Left renal cortex interstitium (tissue), 4 donors: ENCODE data around the gene TFDP3. TPM values are rescaled to one million over a fixed set of nuclear protein-coding genes. Genes with fewer than 3 reads are reported as not detected.
A peak's percentile ranks its signal among the peaks of the same experiment; 100 is the strongest.

ENCODE experiments used
- DNase-seq, 4 donors: peaks; one replicate each; pipeline ENCODE4 v3.0.0-alpha.2; 2013; ENCODE audit warnings: low read depth in 4 of 4, low spot score in 2 of 4, missing footprints in 1 of 4
- polyA plus RNA-seq, 4 donors: library from polyadenylated mRNA; unstranded; fragments of 120-200 nt; gene quantifications; one replicate each; pipeline ENCODE4 v1.2.1, GENCODE V29; 2013; ENCODE audit not compliant: insufficient read length in 4 of 4

Gene TFDP3, protein sequence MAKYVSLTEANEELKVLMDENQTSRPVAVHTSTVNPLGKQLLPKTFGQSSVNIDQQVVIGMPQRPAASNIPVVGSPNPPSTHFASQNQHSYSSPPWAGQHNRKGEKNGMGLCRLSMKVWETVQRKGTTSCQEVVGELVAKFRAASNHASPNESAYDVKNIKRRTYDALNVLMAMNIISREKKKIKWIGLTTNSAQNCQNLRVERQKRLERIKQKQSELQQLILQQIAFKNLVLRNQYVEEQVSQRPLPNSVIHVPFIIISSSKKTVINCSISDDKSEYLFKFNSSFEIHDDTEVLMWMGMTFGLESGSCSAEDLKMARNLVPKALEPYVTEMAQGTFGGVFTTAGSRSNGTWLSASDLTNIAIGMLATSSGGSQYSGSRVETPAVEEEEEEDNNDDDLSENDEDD
- polyA plus RNA-seq: not detected

DNA sequence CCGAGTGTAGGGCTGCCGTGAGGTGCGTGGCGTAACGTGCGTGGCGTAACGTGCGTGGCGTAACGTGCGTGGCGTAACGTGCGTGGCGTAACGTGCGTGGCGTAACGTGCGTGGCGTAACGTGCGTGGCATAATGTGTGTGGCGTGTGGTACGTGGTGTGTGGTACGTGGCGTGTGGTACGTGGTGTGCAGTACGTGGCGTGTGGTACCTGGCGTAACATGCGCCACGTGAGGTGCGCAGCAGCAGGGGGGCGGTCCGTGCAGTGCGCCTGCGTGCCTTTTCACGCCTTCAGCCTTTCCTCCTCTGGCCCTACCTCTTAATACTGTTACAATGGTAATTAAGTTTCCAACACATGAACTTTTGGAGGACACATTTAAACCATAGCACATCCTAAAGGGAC lies at the start of gene TFDP3:
TSS of gene TFDP3 (minus strand) at position 26 of the 400 bp plus-strand sequence. CDS start 95 bp downstream, outside the sequence.
- DNase-seq: no peak

DNA sequence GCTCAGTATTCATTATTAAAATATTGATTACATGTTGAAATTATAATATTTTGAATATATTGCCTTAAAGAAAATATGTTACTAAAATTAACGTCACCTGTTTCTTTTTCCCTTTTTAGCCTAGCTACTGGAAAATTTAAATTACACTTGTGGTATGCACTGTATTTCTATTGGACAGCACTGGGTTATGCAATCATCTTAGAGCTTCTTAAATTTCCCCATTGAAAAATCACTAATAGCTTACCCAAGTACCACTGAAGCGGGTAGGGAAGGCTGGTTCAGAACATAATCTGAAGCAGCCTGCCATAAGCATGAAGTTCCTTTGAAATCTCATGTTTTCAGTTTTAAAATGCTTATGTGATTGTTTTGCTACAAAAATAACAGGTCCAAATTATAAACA lies 49.5 kb upstream of the TFDP3 start:
- no peak for DNase-seq

DNA sequence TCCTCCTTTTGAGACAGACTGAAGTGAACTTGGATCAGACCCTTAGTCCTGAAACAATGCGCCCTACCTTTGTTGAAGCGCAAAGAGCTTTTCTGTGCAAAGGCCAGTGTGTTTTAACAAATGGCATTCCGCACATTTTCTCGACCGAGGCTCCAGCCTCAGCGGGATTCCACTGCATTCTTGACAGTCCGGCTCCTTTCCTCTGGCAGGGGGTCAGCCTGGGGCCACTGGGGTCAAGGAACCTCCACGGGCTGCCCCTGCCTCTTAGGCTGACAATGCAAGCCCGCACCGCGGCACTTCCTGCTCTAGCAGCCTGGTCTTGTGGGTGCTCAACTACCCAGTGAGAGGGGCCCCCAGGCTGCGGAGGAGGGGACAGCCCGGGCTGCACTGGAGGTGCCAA lies 47.2 kb upstream of the TFDP3 start:
- DNase-seq: peak in 2 of 4 donors; percentile 8 to 13

DNA sequence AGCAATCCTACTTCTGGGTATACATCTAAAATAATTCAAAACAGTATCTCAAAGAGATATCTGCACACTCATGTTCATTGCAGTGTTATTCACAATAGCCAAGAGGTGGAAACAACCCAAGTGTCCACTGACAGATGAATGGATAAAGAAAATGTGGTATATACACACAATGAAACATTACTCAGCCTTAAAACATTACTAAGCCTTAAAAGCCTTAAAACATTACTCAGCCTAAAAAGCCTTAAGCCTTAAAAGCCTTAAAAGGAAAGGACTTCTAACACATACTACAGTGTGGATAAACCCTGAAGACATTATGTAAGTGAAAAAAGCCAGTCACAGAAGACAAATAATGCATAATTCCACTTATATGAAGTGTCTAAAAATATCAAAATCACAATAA lies 40.3 kb upstream of the TFDP3 start:
- DNase-seq: no peak

DNA sequence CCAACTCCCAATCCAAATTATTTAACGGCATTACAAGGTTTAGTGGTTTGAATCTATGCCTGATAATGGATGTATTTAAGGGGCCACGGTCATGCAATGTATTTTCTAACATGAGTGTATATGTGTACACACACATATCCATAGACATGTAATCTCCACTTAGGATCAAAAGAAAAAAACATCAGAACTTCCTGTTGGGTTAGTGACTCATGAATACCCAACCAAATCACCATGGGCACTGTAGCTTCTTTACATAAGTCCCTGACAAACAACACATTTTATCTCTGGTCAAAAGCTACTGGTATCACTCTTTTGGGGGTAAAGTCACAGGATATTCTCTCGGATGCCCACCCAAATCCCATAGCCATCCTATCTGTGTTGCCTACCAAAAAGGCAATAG lies 36.5 kb upstream of the TFDP3 start:
- DNase-seq: no peak

DNA sequence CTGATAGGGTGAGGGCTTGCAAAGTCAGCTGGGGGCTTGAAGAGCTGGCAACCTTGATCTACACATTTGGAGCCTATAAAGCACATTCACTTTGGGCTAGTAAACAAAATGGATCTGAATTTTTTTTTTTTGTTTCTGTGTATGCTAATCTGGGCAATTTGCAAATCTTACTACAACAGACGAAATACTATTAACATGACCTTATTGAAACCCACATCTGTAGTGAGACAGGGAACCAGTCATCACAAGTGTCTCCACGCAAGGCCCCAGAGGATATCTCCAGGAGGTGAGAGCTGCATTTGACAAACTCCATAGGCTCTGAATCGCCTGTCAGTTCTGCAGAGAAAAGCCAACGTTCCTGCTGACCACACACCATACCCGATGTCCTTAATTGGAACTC lies 33.0 kb upstream of the TFDP3 start:
- DNase-seq: no peak

DNA sequence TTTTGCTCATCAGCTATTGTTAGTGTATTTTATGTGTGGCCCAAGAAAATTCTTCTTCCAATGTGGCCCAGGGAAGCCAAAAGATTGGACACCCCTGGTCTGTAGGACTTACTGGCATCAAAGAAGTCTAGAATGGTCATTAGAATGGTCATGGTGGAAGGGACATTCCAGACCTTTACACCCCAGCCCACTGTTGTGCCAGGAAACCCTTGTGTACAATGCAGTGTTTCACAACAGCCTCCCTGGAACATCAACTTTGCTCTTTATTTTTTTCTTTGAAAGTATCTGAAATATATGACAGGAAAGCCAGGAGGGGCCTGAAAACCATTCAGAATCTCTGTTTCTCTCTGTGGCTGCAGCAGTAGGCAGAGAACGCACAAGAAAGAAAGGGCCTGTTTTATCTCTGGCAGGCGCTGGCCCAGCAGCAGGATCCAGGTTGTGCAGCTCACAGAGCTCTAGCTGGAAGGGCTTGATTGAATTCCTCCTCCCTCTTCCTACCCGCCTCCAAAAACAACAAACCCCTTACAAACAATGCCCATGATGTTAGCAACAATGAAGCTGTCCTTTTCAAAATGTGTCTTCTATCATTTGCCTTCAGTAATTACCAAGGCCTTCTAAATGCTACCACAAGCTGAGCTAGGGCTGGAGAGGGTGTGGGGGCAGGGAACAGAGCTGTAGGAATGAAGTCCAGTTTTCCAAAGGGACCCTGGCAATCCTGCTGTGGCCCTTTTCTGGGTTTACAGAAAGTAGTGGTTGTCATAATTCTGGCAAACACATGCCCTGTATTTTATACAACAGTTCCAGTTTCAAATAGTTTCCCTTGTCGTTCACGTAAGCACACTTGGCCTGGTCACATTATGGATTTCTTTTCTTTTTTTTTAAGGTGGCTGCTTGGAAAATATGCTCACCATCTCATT lies 32.3 kb upstream of the TFDP3 start:
- no peak for DNase-seq

DNA sequence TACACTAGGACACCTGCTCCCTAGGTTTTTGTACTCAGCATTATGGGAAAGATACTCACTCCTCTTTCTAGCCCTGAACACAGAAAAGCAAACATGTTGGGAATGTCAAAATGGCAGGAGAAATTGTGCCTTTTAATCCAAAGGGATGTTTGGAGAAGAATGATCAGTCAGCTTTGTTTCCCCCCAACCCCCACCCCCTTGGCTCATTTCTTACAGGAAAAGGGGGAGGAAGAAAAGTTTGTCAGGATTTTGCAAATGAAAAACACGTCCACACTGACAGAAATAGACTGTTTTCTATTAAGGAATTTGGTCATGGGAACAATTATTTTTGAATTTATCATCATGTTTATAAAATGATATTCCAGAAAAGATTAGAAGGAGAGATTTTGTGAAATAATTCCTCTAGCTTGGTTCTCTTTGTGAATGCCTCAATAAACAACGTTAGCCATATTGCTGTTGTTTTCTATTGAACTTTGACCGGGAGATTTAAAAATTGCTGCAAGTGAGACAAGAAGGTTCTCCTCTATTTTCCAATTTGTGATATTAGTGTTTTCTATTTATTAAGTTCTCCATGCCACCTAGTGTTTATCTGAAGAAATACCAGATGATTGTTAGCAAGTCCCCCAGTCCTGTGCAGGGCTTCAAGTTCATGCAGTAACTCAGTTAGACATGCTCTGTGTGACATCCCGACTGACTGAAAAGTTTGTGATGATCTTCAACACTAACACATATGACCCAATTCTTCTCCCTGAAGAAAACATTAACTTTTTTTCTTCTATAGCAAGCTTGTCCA lies 31.3 kb upstream of the TFDP3 start:
- no peak for DNase-seq

DNA sequence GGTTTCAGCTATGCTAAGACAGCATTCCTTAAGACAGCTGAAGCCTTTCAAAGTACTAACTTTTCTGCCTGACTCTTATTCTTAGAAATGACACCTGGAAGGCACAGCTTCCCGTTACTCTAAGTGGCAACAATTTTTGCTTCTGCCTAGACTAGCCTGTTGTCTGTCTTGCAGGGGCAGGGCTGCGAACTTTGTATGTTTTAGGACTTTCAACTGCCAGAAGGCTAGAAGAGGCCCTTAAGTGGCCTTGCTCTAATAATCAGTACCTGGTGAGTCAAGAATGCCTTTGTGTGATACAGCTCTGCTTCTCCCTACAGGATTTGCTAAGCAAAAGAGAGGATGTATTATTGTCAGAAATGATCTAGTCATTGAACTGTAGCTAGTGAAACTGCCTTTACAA lies 30.0 kb upstream of the TFDP3 start:
- DNase-seq: no peak

DNA sequence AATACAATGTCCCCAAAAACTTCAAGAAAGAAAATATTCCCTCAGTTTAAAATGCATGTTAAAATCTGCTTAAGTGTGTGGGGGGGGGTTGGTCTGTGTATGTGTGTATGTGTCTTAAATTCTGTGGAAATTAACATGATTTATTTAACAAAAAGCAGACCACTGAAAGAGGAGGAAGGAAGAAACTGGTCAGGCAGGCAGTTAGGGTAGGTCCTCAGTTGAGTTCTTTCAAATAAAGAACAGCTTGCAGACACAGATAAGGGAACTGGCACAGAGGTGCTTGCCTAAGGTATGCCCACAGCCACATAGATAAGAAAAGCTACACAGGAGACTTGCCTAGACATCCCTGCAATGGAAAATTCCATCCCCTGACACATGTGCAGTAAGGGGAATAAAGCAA lies 28.8 kb upstream of the TFDP3 start:
- DNase-seq: no peak

DNA sequence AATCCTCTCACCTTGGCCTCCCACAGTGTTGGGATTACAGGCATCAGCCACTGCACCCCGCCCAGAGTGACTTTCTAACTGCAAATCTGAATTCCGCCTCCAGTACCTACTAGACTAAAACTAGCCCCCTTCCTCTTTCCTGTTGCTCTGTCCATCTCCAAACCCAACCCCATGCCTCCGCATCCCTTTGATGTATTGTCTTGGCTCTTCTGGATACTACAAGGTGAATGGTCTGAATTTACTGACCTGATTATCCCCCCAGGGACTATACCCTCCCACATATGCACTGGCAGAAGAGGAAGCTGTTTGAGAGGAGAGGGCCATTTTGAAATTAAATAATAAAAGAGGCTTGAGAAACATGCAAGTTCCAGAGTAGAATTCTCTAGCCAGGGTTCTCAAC lies 17.7 kb upstream of the TFDP3 start:
- no peak for DNase-seq

DNA sequence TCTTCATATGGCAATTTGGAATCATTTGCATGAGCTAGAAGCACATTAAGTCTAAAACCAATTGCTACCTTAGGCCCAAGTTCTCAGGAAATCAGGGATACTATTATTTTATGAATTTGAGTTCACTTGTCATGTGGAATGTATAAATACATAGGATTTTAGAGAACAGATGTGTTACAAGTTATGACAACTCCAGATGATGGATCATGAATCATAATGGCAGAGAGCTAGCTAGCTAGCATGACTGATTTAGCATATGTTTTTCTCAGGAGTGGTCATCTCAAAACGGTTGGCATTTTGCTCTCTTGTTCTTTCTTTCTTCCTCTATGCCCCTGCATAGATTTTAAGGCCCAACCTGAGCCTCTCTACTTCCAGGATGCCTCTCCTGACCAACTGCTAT lies 14.2 kb upstream of the TFDP3 start:
- DNase-seq: no peak

DNA sequence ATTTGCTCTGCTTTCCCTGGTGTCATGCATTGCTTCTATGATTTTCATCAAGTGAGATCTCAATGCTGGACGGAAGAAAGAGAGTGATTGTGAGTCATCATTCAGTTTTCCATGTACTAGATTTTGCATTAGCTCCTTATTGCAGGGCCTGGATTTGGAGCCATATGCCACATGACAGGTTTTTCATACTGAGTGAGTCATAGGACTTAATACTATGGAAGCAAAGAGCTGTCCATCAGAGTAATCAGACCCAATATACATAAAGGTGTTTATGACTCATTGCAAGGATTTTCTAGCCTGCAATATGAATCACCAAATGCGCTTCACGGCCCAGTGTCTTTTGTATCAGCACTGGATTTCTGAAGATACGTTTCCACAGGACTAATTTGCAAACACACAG lies 11.2 kb upstream of the TFDP3 start:
- no peak for DNase-seq

DNA sequence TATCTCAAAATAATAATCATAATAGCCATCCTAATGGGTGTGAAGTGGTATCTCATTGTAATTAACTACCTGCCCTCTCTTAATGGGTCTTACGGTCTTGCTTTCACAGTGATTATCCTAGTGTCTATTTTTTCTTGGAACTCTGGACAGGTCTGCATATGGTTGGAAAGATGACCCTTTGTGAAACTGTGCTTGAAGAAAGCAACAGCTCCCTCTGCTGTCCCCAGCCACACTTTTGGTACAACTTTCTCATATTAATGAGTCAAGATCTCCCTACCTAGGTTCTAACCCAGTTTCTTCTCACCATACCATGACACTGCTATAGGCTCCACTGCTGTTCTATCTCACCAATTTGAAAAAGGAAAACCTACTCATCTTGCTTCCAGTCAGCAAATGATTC lies 2.4 kb downstream of the TFDP3 start:
- no peak for DNase-seq

DNA sequence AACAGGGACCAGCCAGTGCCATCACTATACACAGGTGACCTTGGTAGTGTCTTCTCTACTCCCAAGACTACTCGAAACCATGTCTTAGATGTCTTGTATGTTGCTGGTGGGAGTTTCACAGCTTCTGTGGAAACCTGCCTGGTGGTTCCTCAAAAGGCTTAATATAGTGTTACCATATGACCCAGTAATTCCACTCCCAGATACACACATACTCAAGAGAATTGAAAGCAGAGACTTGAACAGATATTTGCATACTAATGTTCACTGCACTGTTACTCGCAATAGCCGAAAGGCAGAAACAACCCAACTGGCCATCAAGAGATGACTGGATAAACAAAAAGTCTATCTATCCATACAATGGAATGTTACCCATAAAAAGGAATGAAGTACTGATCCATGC lies 3.1 kb downstream of the TFDP3 start:
- DNase-seq: no peak

DNA sequence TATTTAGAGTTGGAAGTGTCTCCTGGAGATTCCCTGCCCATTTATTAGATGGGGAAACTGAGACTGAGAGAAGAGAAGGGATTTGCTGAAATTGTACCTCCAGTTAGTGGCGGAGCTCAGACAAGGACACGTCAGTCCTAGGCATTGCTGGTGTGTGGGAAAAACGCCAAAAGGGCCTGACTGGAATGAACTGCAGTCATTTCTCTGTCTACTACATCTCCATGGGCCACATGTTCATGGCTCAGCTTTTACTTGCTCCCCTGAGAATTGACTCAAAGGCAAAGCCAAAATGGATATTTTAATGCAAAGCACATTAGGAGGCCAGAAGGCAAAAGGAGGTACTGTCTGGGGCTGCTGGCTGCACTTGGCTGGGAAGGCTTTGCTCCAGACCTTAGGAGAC lies 3.9 kb downstream of the TFDP3 start:
- DNase-seq: no peak

DNA sequence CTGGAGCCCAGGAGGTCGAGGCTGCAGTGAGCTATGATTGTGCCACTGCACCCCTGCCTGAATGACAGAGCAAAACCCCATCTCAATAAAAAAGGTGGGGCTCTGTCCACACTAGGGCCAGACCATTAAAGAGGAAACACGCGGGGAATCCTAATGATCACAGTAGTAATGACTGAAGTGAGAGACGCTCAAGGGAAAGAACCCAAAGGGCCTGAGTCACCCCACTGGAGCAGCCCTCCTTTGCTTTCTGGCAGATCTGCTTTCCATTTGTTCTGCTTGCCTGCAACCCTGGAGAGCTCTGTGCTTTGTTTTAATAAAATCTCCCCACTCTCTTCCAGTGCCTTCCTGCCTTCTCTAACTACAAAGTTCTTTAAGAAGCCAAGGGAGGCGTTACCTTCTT lies 5.0 kb downstream of the TFDP3 start:
- DNase-seq: no peak

DNA sequence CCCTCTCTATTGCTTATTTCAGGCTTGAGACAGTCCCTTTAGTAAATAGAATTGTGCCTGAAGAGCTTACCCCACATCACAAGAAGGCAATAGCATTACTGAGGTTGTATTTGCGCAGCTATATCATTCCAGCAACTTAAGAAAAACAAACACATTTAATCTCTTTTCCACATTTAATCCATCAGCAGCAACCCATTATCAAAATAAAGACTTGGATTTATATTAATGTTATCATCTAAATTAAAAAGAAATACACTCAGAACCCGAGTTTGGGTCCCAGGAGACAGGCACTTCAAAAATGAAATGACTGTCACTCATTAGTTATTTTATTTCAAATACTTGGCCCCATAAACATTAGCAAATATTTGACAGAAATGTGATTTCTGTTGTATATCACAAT lies 10.4 kb downstream of the TFDP3 start:
- DNase-seq: no peak

DNA sequence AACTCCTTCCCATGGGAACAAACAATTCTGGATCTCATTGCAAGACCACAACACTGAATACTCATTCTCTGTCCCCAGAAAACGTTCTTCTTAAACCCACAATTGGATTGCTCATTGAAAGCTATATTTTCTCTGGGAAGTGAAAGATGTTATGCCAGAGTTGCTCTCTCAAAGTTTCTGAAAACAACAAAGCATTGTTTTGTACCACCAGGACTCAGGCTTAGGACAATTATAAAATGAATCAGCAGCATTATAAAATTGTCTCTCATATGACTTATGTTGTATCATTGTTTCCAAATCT lies 26.5 kb downstream of the TFDP3 start:
- DNase-seq: no peak

DNA sequence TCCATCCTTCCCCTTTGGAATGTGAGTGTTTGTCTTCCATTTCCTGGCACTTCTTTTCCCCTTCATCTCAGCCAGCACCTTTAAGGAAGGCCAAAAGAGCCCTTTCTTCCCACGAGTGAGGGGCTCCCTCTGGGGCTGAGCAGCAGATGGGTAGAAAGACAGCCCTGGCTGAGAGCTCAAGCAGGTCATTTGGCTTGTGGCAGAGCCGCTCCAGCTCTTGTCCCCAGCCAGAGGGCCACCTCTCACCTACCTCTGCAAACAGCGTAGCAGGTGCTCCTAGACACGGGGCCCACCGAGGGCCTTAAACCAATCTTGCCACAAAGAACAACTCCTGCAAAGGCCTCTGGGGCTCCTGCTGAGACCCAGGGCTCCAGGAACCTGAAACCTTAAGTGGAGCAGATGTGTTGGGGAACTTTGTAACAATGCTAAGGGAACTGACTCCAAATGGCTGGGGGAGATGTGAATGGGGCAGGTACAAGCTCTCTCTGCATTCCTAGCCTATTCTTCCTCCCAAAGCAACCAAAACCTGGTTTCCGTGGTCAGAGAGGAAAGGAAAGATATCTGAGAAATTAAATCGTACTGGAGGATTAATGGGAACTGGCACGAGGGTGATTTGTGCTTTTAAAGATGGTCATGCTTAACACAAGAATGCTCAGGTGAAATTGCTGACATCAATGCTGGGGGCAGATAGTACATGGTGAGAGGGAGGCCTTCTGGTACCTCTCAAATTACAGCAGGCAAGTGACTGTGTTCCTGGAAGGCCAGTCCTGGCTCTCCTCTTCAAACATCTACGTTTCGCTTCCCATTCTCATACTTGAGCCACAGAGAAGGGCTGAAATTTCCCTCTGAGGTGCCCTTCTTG lies 27.0 kb downstream of the TFDP3 start:
- no peak for DNase-seq
